HG02798 (cell line): ENCODE measurements around the gene SELL.
"Not testable (repeated sequence)": the region's sequence is repeated elsewhere in the genome, so short reads cannot be mapped to it uniquely, and the experiment has no call there.

Source experiments
- ATAC-seq: cut with Tn5 transposase; IDR thresholded peaks from one replicate; pipeline ENCODE4 v1.9.1; 2021; ENCODE audit warnings: mild to moderate bottlenecking; ENCODE audit not compliant: unreplicated experiment, poor library complexity

SELL gene

GRCh38 chr1:169711469-169712308 lies at the start of gene SELL:
Gene SELL, minus strand, starts transcription at chr1:169711620. Its CDS starts 122 bp downstream, at chr1:169711498.
- peak; percentile 79 for ATAC-seq

DNA sequence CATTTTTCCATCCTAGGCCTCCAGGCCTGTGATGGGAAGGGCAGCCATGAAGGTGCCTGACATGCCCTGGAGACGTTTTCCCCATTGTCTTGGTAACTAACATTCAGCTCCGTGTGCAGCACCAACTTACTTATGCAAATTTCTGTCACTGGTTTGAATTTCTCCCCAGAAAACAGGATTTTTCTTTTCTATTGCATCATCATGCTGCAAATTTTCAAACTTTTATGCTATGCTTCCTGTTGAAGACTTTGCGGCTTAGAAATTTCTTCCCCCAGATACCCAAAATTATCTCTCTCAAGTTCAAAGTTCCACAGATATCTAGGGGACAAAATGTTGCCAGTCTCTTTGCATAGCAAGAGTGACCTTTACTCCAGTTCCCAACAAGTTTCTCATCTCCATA lies 47.6 kb upstream of the SELL start:
- no peak for ATAC-seq

DNA sequence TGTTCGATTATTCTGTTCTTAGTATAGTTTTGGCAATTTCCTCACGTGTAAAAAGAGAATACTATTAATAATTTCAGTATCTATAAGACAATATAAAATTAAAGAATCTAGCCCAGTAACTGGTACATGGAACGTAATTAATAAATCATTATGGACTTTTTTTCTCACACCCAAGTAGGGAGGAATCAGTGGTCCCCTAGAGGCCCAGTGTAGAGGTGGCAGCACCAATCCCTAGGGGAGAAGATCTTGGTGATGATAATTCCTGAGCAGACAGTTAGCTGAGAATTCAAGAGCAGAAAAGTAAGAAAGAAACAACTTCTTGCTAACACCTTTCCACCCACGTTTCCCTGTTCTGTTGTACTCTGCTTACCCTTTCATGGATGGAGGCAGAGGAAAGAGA lies 42.1 kb upstream of the SELL start:
- ATAC-seq: no peak

DNA sequence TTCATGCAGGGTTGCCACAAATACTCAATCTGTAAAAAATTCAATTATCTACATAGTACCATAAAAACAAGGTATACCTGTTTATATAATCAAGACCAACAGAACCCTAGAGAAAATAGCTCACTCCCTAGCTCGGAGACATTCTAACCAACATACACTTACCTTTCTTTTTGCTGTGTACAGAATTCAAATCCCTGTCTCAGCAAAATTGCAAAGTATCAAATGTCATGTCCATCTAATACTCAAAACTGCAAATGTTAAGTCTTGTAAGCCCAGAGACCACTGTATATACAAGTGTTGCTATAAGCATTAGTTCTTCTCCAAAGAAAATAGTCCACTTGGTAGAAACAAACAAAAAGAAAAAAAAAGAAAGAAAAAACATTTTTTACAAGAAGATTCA lies 38.6 kb upstream of the SELL start:
- no peak for ATAC-seq

DNA sequence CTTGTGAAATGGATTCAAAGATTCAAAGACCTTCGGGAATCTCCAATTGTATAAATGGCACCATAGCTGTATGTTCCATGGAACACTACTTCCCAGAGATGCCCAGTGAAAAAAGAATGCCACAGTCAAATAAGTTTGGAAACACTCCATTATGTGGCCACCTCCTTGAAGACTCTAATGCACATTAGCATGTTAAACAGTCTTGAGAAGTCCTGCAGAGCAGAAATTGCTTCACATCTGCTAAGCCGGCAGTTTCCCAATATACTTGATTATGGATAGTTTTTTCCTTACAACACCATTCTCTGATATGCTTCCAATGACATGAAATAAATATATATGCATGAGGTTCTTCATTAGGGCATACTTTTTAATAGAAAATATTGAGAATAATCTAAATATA lies 35.1 kb upstream of the SELL start:
- ATAC-seq: no peak

DNA sequence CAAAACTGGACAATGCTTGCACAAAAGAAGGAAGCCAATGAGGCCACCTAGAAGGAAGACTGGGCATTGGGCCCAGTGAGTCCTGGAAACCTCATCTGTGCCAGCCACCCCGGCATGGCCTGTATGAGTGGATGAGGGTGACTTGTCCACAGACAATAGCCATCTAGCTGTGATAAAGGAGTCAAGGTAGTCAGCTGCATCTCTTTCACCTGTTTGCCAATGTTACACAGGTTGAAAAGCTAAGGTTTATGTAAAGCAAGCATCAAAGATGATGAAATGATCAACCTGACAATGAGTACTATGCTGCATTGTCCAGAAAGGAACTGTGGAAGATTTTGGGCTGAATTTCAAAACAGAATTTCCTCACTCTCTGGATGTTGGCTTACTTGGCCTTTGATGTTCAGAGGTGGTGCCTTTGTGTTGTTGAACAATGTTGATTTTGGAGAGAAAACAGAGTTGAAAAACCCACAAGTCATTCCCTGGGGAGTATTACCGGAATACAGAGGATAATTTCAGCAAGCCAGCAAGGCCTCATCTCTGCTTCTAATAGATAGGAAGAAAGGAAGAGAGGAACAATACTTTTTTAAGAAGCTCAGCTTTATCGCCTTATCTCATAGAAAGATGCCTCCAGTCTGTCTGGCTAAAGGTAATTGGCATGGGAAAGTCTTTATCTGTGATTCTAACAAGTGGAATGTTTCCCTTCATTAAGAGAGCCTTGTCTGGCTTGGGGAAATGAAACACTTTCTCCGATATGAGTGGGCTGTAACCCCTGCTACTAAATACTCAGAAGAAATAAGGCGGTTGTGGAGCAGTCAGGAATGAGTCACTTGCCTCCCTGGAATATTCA lies 33.8 kb upstream of the SELL start:
- no peak for ATAC-seq

GRCh38 chr1:169741666-169742394 lies 30.4 kb upstream of the SELL start:
- no peak for ATAC-seq

DNA sequence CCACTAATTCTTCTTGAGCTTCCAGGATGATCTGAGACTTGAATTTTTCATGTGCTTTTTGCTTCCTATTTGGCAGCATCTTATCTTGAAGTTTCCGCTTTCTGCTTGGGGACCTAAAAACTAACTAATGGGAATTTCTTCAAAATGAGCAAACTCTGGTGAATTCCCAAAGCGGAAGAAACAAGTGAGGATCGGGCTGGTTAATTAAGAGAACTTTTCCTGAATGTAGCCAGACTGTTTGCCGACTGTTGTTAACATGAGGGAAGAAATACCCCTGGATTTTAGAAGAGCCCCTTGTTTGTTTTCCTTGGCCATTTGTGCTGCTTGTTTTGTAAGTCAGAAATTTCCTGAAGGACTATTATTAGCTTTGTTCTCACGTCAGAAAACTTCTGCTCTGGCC lies 28.6 kb upstream of the SELL start:
- no peak for ATAC-seq

GRCh38 chr1:169733924-169734323 lies 22.5 kb upstream of the SELL start, which contains the start of gene SELE:
Gene SELE, minus strand, starts transcription at chr1:169734079. Its CDS starts 467 bp downstream, at chr1:169733612.
- ATAC-seq: no peak

- ATAC-seq: no peak
Observed at GRCh38 chr1:169731446-169731845, 20.0 kb upstream of the SELL start.

GRCh38 chr1:169729991-169730390 lies 18.6 kb upstream of the SELL start:
- no peak for ATAC-seq

DNA sequence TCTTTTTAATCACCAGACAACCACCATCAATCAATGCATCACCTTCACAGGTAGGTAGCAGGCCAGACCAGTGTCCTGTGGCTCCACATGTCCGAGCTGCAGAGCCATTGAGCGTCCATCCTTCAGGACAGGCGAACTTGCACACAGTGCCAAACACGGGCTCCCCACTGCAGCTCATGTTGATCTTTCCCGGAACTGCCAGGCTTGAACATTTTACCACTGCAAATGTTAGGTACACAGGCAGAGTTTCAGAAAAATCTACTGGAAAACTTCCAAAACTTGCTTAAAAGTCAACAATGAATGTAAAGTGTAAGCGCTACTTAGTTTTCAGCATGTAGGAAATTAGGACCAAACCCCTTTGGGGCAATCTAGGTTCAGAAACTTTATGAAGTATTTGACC lies 15.9 kb upstream of the SELL start:
- no peak for ATAC-seq

- ATAC-seq: no peak
Observed at GRCh38 chr1:169726851-169727250, 15.4 kb upstream of the SELL start.

- ATAC-seq: no peak
Observed at GRCh38 chr1:169725930-169726329, 14.5 kb upstream of the SELL start.

- no peak for ATAC-seq
Observed at GRCh38 chr1:169724168-169724567, 12.7 kb upstream of the SELL start.

- no peak for ATAC-seq
Observed at GRCh38 chr1:169723763-169724162, 12.3 kb upstream of the SELL start.

GRCh38 chr1:169722779-169723178 lies 11.4 kb upstream of the SELL start:
- ATAC-seq: no peak

DNA sequence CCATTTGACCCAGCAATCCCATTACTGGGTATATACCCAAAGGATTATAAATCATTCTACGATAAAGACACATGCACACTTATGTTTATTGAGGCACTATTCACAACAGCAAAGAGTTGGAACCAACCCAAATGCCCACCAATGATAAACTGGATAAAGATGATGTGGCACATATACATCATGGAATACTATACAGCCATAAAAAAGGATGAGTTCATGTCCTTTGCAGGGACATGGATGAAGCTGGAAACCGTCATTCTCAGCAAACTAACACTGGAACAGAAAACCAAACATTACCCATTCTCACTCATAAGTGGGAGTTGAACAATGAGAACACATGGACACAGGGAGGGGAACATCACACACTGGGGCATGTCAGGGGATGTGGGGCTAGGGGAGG lies 3.7 kb upstream of the SELL start:
- ATAC-seq: not testable (repeated sequence)

- ATAC-seq: not testable (repeated sequence)
Observed at GRCh38 chr1:169713090-169713489, 1.7 kb upstream of the SELL start.

- no peak for ATAC-seq
Observed at GRCh38 chr1:169712309-169712631, 850 bp upstream of the SELL start.

- no peak for ATAC-seq
Observed at GRCh38 chr1:169708647-169709046, 2.8 kb downstream of the SELL start.
